GM20000 (cell line): ENCODE measurements around the gene WASHC4.
"Not testable (repeated sequence)": the region's sequence is repeated elsewhere in the genome, so short reads cannot be mapped to it uniquely, and the experiment has no call there.

Source experiments
- DNase-seq: peaks from one replicate; pipeline ENCODE4 v3.0.0; 2012; ENCODE audit warnings: low spot score
- CTCF ChIP-seq: IDR thresholded peaks from 2 replicates; pipeline ENCODE4 v1.5.1; 2012; ENCODE audit warnings: mild to moderate bottlenecking, control low read depth; ENCODE audit errors: extremely low read depth, missing control alignments

The WASHC4 gene

GRCh38 chr12:105084251-105085250 lies 23.0 kb upstream of the WASHC4 start, which contains the start of gene ALDH1L2:
Gene ALDH1L2 (minus strand): TSS chr12:105084458. CDS start chr12:105084436, 22 bp downstream.
- peak; percentile 82 for DNase-seq
- TF ChIP-seq CTCF = no peak

GRCh38 chr12:105085501-105085900 lies 22.0 kb upstream of the WASHC4 start:
- no peak for TF ChIP-seq CTCF
- no peak for DNase-seq

GRCh38 chr12:105089817-105090216 lies 17.7 kb upstream of the WASHC4 start:
- no peak for TF ChIP-seq CTCF
- no peak for DNase-seq

- no peak for DNase-seq
- TF ChIP-seq CTCF = no peak
These were observed 17.2 kb upstream of the WASHC4 start for GRCh38 chr12:105090361-105090760.

- no peak for TF ChIP-seq CTCF
- no peak for DNase-seq
These were observed 15.9 kb upstream of the WASHC4 start for GRCh38 chr12:105091476-105092206.

GRCh38 chr12:105092336-105092735 lies 15.2 kb upstream of the WASHC4 start:
- TF ChIP-seq CTCF = no peak
- no peak for DNase-seq

GRCh38 chr12:105095338-105095737 lies 12.2 kb upstream of the WASHC4 start:
- not testable (repeated sequence) for DNase-seq
